Rectal smooth muscle tissue (tissue), 1 donor: ENCODE data around the gene HPS4.

Experiments
- H3K27ac ChIP-seq: one replicate; pipeline ENCODE4 v1.7.0; 2013; ENCODE audit warnings: low read depth, low read length, inconsistent platforms
- H3K27me3 ChIP-seq: one replicate; pipeline ENCODE4 v1.7.0; 2013; ENCODE audit warnings: low read length; ENCODE audit not compliant: control insufficient read depth, insufficient read depth
- H3K36me3 ChIP-seq: one replicate; pipeline ENCODE4 v1.7.0; 2013; ENCODE audit warnings: low read length; ENCODE audit not compliant: control insufficient read depth, insufficient read depth
- H3K4me1 ChIP-seq: one replicate; pipeline ENCODE4 v1.7.0; 2013; ENCODE audit warnings: low read length; ENCODE audit not compliant: control insufficient read depth, insufficient read depth
- H3K4me3 ChIP-seq: one replicate; pipeline ENCODE4 v1.7.0; 2013; ENCODE audit warnings: low read length
- H3K9ac ChIP-seq: one replicate; pipeline ENCODE4 v1.7.0; 2013; ENCODE audit warnings: low read length

The HPS4 gene

DNA sequence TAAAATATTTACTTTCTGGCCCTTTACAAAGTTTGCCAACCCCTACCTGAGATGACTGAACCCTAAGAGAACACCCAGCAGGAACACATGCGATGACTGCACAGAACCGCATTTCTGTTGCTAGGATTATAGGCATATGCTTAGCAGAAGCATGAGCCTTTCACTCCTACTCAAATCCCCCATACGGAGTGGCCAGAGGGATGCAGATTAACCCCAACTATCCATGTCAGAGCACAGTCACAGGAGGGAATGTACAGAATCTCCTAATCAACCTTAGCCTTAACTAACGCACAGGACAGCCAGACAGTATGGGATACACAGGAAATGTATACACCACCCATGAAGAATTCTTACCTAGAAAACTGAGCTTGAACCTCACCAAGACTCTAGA is 6.2 kb downstream of the HPS4 start:
- Histone ChIP-seq H3K9ac (no peak overlapping the region), H3K27me3 (no peaks in the 10 kb centered on the region), H3K36me3 (peaks cover 9% of the 10 kb centered on the region), H3K27ac (no peak overlapping the region), H3K4me3 (no peak overlapping the region), H3K4me1 (peaks cover 2% of the 10 kb centered on the region)

- Histone ChIP-seq H3K36me3 (peaks cover 14% of the 10 kb centered on the region), H3K27me3 (no peaks in the 10 kb centered on the region), H3K4me1 (no peaks in the 10 kb centered on the region), H3K9ac (no peak overlapping the region), H3K4me3 (no peak overlapping the region), H3K27ac (no peak overlapping the region)
These were observed 6.8 kb downstream of the HPS4 start for GRCh38 chr22:26476705-26477340.

DNA sequence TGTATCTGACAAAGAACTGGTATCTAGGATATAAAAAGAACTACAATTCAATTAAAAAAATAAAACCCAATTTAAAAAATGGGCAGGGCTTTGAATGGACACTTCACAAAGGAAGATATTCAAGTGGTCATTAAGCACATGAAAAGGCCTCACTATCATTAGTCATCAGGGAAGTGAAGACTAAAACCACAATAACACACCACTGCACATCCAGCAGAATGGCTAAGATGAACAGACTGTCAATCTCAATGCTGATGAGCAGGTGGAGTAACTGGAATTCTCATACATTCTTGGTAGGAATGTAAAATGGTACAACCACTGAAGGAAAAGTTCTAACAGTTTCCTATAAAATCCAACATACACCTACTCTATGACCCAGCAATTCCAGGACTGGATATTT is 8.9 kb downstream of the HPS4 start:
- no peak overlapping the region for H3K27ac ChIP-seq
- no peaks in the 10 kb centered on the region for H3K4me1 ChIP-seq
- H3K4me3 ChIP-seq, result no peak overlapping the region
- peaks cover 33% of the 10 kb centered on the region for H3K36me3 ChIP-seq
- H3K27me3 ChIP-seq, result no peaks in the 10 kb centered on the region
- H3K9ac ChIP-seq, result no peak overlapping the region

DNA sequence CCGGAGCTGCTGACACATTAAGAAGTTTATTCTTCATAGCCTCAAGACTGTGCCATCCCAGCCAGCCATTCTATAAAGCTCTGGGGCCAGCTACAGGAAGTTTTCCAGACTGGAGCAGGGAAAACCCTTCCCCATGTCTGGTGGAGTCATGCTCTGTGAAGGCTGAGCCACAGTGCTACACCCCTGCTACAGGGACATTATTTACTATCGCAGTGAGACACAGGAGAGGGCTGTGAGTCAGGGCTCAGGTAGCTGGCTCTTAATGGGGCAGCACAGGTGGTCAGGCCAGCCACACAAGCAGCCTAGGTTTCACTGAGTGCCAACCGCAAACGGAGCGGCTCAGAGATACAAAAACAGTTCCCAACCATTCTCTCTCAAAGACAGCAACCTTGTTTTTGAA is 12.1 kb downstream of the HPS4 start:
- Histone ChIP-seq H3K9ac (no peak overlapping the region), H3K27me3 (no peaks in the 10 kb centered on the region), H3K27ac (no peak overlapping the region), H3K4me1 (no peaks in the 10 kb centered on the region), H3K4me3 (no peak overlapping the region), H3K36me3 (peaks cover 29% of the 10 kb centered on the region)

GRCh38 chr22:26470807-26471206 is 12.8 kb downstream of the HPS4 start:
- Histone ChIP-seq H3K27ac (no peak overlapping the region), H3K4me3 (no peak overlapping the region), H3K36me3 (peaks cover 33% of the 10 kb centered on the region), H3K4me1 (no peaks in the 10 kb centered on the region), H3K27me3 (no peaks in the 10 kb centered on the region), H3K9ac (no peak overlapping the region)

- H3K27ac ChIP-seq, result no peak overlapping the region
- peaks cover 44% of the 10 kb centered on the region for H3K36me3 ChIP-seq
- peaks cover 10% of the 10 kb centered on the region for H3K4me1 ChIP-seq
- no peak overlapping the region for H3K4me3 ChIP-seq
- no peak overlapping the region for H3K9ac ChIP-seq
- no peaks in the 10 kb centered on the region for H3K27me3 ChIP-seq
These were observed 17.4 kb downstream of the HPS4 start for GRCh38 chr22:26466196-26466595.

GRCh38 chr22:26464312-26464711 is 19.3 kb downstream of the HPS4 start:
- H3K9ac ChIP-seq, result no peak overlapping the region
- no peak overlapping the region for H3K4me3 ChIP-seq
- peaks cover 30% of the 10 kb centered on the region for H3K36me3 ChIP-seq
- H3K27ac ChIP-seq, result no peak overlapping the region
- H3K27me3 ChIP-seq, result no peaks in the 10 kb centered on the region
- H3K4me1 ChIP-seq, result peaks cover 10% of the 10 kb centered on the region

DNA sequence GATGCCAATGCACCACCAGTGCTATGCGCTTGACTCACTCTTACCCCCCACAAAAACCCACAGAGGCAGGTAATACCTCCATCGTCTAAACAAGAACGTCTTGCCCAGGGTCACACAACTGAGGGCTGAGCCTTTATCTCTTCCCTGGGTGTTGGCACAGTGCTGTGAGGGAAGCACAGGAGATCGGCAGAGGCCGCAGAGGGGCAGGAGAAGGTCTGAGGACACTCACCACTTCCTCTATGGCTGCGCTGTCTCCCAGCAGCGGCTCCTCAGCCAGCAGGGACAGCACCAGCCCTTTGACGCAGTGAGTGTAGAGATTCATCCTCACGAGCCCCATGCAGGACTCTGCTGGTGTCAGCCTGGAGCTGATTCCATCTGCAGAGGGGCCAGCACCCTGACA is 19.9 kb downstream of the HPS4 start:
- Histone ChIP-seq H3K27ac (no peak overlapping the region), H3K36me3 (peaks cover 30% of the 10 kb centered on the region), H3K4me3 (no peak overlapping the region), H3K27me3 (no peaks in the 10 kb centered on the region), H3K4me1 (peaks cover 10% of the 10 kb centered on the region), H3K9ac (no peak overlapping the region)

GRCh38 chr22:26463101-26463661 is 20.4 kb downstream of the HPS4 start:
- H3K9ac ChIP-seq, result no peak overlapping the region
- peaks cover 10% of the 10 kb centered on the region for H3K4me1 ChIP-seq
- no peak overlapping the region for H3K27ac ChIP-seq
- no peaks in the 10 kb centered on the region for H3K27me3 ChIP-seq
- no peak overlapping the region for H3K4me3 ChIP-seq
- H3K36me3 ChIP-seq, result peaks cover 32% of the 10 kb centered on the region

- peaks cover 37% of the 10 kb centered on the region for H3K36me3 ChIP-seq
These were observed 20.9 kb downstream of the HPS4 start for GRCh38 chr22:26462641-26463040.

DNA sequence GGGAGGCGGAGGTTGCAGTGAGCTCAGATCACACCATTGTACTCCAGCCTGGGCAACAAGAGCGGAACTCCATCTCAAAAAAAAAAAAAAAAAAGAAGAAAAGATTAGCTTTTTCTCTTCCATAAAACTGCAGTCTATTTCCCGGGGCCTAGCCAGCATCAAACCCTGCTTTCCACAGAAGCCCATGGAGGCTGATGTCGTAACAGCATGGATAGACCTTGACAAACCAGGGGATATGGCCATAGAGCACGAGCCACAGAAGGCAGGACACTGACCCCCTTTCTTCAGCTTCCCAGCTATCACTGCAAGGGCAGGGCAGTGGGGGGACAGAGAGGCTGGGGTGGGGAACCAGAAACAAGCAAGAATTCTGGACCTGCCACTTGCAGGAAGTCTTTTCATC is 21.5 kb downstream of the HPS4 start:
- H3K4me1 ChIP-seq, result peaks cover 10% of the 10 kb centered on the region
- H3K27ac ChIP-seq, result no peak overlapping the region
- peaks cover 35% of the 10 kb centered on the region for H3K36me3 ChIP-seq
- H3K4me3 ChIP-seq, result no peak overlapping the region
- no peaks in the 10 kb centered on the region for H3K27me3 ChIP-seq
- no peak overlapping the region for H3K9ac ChIP-seq

More at GRCh38 chr22:26462641-26463040, 20.9 kb downstream of the HPS4 start:
- no peaks in the 10 kb centered on the region for H3K27me3 ChIP-seq
- H3K4me1 ChIP-seq, result peaks cover 10% of the 10 kb centered on the region
- no peak overlapping the region for H3K9ac ChIP-seq
- no peak overlapping the region for H3K27ac ChIP-seq
- H3K4me3 ChIP-seq, result no peak overlapping the region

- Histone ChIP-seq H3K4me1 (peaks cover 10% of the 10 kb centered on the region), H3K9ac (no peak overlapping the region), H3K36me3 (peaks cover 34% of the 10 kb centered on the region), H3K27ac (no peak overlapping the region), H3K27me3 (no peaks in the 10 kb centered on the region), H3K4me3 (no peak overlapping the region)
These were observed 22.3 kb downstream of the HPS4 start for GRCh38 chr22:26461188-26461810.

- Histone ChIP-seq H3K4me3 (no peak overlapping the region), H3K36me3 (peaks cover 31% of the 10 kb centered on the region), H3K27ac (no peak overlapping the region), H3K27me3 (no peaks in the 10 kb centered on the region), H3K9ac (no peak overlapping the region), H3K4me1 (peaks cover 10% of the 10 kb centered on the region)
These were observed 23.4 kb downstream of the HPS4 start for GRCh38 chr22:26460202-26460601.
